HG02973 (cell line): ENCODE results near the gene ABCF1.
A peak's percentile ranks its signal among the peaks of the same experiment; 100 is the strongest.
"Not testable (repeated sequence)": the region's sequence is repeated elsewhere in the genome, so short reads cannot be mapped to it uniquely, and the experiment has no call there.

ENCODE experiments used
- ATAC-seq: cut with Tn5 transposase; IDR thresholded peaks from one replicate; pipeline ENCODE4 v1.9.1; 2021; ENCODE audit warnings: moderate library complexity; ENCODE audit not compliant: unreplicated experiment

Gene ABCF1

GRCh38 chr6:30571075-30571761 lies at the start of gene ABCF1:
Gene ABCF1, plus strand, starts transcription at chr6:30571442. Its CDS starts 46 bp downstream, at chr6:30571488.
- peak; percentile 81 for ATAC-seq

GRCh38 chr6:30521952-30522351 lies 49.3 kb upstream of the ABCF1 start:
- not testable (repeated sequence) for ATAC-seq

GRCh38 chr6:30526444-30526843 lies 44.8 kb upstream of the ABCF1 start:
- ATAC-seq: not testable (repeated sequence)

- ATAC-seq: peak; percentile 47
Measured at GRCh38 chr6:30529349-30529875, 41.8 kb upstream of the ABCF1 start.

GRCh38 chr6:30530014-30530413 lies 41.2 kb upstream of the ABCF1 start:
- ATAC-seq: no peak

GRCh38 chr6:30533460-30534294 lies 37.6 kb upstream of the ABCF1 start:
- no peak for ATAC-seq

- ATAC-seq: no peak
Measured at GRCh38 chr6:30537931-30538330, 33.3 kb upstream of the ABCF1 start.

- ATAC-seq: no peak
Measured at GRCh38 chr6:30541515-30542403, 29.5 kb upstream of the ABCF1 start.

- ATAC-seq: no peak
Measured at GRCh38 chr6:30542404-30542725, 28.9 kb upstream of the ABCF1 start.

GRCh38 chr6:30542915-30543314 lies 28.3 kb upstream of the ABCF1 start:
- no peak for ATAC-seq

GRCh38 chr6:30543821-30544220 lies 27.4 kb upstream of the ABCF1 start:
- ATAC-seq: no peak

- no peak for ATAC-seq
Measured at GRCh38 chr6:30544666-30545272, 26.5 kb upstream of the ABCF1 start.

- no peak for ATAC-seq
Measured at GRCh38 chr6:30547454-30547853, 23.8 kb upstream of the ABCF1 start.

- no peak for ATAC-seq
Measured at GRCh38 chr6:30548375-30548774, 22.9 kb upstream of the ABCF1 start.

GRCh38 chr6:30554404-30554803 lies 16.8 kb upstream of the ABCF1 start:
- ATAC-seq: no peak

- no peak for ATAC-seq
Measured at GRCh38 chr6:30554962-30555815, 16.1 kb upstream of the ABCF1 start.

GRCh38 chr6:30555816-30556065 lies 15.5 kb upstream of the ABCF1 start:
- ATAC-seq: peak; percentile 6

- ATAC-seq: peak; percentile 69
Measured at GRCh38 chr6:30556066-30556905, 15.0 kb upstream of the ABCF1 start, which contains the start of gene GNL1. Gene GNL1, minus strand, starts transcription at chr6:30556489. Its CDS starts 286 bp downstream, at chr6:30556203.
